SK-N-SH (cell line): ENCODE data around the gene MAGI2.

Source experiments
- RXRA ChIP-seq: IDR thresholded peaks from 2 replicates; pipeline ENCODE4 v1.4.0; 2012; ENCODE audit warnings: low read depth, mild to moderate bottlenecking, borderline replicate concordance
- YY1 ChIP-seq: IDR thresholded peaks from 2 replicates; pipeline ENCODE4 v1.4.0; 2012; ENCODE audit warnings: low read depth, mild to moderate bottlenecking
- TF ChIP-seq, protein P1 (sequence below): fragments of 150-350 bp; IDR thresholded peaks from 2 replicates; pipeline ENCODE4 v1.6.1; 2017; ENCODE audit warnings: antibody characterized with exemption, low read length, low read depth, borderline replicate concordance

DNA sequence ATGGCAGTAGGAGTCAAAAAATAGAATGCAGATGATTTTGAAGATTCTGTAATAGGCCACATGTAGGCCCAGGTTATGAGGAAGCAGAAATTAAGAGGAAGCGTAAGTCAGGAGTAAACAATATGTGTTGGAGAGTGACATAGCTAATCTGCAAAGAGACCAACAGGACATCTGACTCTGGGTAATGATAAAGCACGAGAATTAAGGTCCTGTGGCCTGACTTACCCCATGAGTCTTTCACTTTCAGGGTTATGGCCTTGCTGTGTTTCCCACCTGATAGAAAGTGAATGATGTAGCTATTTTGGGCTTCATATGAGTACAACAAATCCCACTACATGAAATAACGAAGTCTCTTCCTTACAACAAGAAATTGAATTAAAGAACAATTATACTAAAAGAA, 393.0 kb downstream of the MAGI2 start:
- TF ChIP-seq, protein P1, sequence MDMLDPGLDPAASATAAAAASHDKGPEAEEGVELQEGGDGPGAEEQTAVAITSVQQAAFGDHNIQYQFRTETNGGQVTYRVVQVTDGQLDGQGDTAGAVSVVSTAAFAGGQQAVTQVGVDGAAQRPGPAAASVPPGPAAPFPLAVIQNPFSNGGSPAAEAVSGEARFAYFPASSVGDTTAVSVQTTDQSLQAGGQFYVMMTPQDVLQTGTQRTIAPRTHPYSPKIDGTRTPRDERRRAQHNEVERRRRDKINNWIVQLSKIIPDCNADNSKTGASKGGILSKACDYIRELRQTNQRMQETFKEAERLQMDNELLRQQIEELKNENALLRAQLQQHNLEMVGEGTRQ, result no peak
- TF ChIP-seq RXRA (no peak), YY1 (no peak)
